ENCODE results near the gene TUFT1.

DNA sequence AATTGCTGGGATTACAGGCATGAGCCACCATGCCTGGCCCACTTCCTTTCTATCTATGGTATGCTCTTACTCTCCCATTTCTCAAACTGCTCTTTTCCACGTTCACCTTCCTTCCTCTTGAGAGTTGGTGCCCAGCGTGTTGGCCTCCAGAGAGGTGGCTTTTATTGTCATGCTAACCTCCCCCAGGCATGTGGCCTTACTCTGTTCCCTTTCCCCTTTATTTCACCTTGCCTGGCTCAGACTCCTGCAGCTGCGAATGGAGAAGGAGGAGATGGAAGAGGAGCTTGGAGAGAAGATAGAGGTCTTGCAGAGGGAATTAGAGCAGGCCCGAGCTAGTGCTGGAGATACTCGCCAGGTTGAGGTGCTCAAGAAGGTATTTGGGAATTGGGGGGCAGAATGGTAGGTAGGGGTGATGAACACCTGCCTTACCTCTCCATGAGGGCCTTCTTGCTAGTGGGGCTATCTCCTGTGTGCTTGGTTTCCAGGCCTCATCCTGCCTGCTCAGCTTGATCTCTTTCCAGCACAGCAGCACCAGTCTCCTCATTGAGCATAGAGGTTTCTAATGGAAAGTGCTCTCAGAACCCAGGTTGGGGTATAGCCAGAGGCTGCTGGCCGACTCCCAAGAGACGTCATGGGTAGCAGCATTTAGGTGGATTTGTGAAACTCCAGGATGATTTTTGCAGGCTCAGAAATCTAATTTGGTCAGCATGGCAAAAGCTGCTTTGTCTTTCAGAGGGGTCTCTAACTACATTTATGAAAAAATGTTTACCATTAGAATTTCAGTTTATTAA lies 13.2 kb upstream of the TUFT1 start:
- TF ChIP-seq POLR2A (IDR thresholded peaks at IDR 0.05; ENCODE audit: low read depth, low read length), result no peak
- no peak for TF ChIP-seq SPI1 (IDR thresholded peaks at IDR 0.05; ENCODE audit: low read depth, low read length)
- no peak for TF ChIP-seq POLR2AphosphoS5 (IDR thresholded peaks at IDR 0.05; ENCODE audit: low read depth, low read length)

Measured in GM12891 (cell line).